Right cardiac atrium (tissue), 5 donors: ENCODE results near the gene ARFGEF3. TPM values are rescaled to one million over a fixed set of nuclear protein-coding genes. Genes with fewer than 3 reads are reported as not detected.

ENCODE experiments used
- ATAC-seq, 2 donors: fragments of 200-7000 bp; cut with Tn5 transposase; one replicate each; pipeline versions ENCODE4 v1.8.0 to v1.9.1; 2020; ENCODE audit warnings: moderate library complexity in 2 of 2, mild to moderate bottlenecking in 1 of 2
- DNase-seq, 3 donors: peaks; one replicate each; pipeline ENCODE4 v3.0.0-alpha.2; 2020
- H3K27ac ChIP-seq: one replicate; pipeline ENCODE4 v1.5.1; 2013; ENCODE audit warnings: mild to moderate bottlenecking, low read length, control low read depth, moderate library complexity
- H3K27me3 ChIP-seq: one replicate; pipeline ENCODE4 v1.6.1; 2013; ENCODE audit not compliant: control insufficient read depth, insufficient read depth
- H3K4me1 ChIP-seq: one replicate; pipeline ENCODE4 v1.6.1; 2013; ENCODE audit warnings: low read length; ENCODE audit not compliant: control insufficient read depth, insufficient read depth
- H3K4me3 ChIP-seq: one replicate; pipeline ENCODE4 v1.5.1; 2013; ENCODE audit warnings: low read length, control low read depth
- H3K9me3 ChIP-seq: one replicate; pipeline ENCODE4 v1.6.1; 2013; ENCODE audit warnings: low read length; ENCODE audit not compliant: control insufficient read depth
- WGBS: extraction: QIAGEN DNeasy Blood & Tissue Kit; methylation state at CpG from one replicate; pipeline ENCODE4 v1.1.7; 2013; 5-methylcytosine and 5-hydroxymethylcytosine counted together
- intact Hi-C, 4 donors: fragments of 100-400 bp; cut with DNase I; formaldehyde crosslinking; loops; one replicate each; pipeline versions ENCODE4 v1.11.0 to v1.14.0; 2022 to 2023
- polyA plus RNA-seq: library from polyadenylated mRNA; stranded (reverse); fragments of 200-250 nt; gene quantifications from one replicate; pipeline ENCODE4 v1.2.3, GENCODE V29; 2013
- total RNA-seq, 4 donors: library from RNA; stranded (reverse); fragmentation: NEBNext Ultra II Directional; extraction: Animal tissue kit (Norgen Biotek cat#: 25700); gene quantifications; one replicate each; pipeline ENCODE4 v1.2.1, GENCODE V29; 2021
- donor health status: healthy with polysubstance abuse.
- donor health status: DM: no; HTN: yes; CAD: no.
- donor health status: DM: no; HTN: no; CAD: no.
- donor health status: DM: no; HTN: yes; CAD: no; lungs with severe emphysema.
- donor health status: DM: yes; HTN: yes; CAD: no.

Gene ARFGEF3
- total and polyA plus RNA-seq, 5 donors: 0.63 to 2.0 (median 1.5) TPM

DNA sequence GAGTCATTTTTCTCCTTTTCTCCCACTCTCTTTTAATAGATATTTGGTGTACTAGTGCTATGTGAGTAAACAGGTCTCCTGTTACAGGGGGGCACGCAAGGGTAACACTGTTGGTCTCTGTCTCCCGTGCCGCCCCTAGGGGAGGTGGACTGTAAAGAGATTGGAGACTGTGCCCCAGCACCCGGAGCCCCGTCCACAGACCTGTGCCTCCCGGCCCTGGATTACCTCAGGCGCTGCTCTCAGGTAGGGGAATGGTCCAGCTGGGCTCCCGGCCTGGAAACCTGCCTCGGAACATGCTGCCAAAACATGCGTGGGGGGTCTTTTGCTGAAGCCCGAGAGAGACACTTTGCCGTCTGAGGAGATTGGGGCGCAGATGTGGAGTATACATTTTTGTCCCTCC is 149.5 kb downstream of the ARFGEF3 start:
- 95% methylated on average over 13 of the region's 13 CpGs for WGBS
- H3K4me3 ChIP-seq: no peak overlapping the region

DNA sequence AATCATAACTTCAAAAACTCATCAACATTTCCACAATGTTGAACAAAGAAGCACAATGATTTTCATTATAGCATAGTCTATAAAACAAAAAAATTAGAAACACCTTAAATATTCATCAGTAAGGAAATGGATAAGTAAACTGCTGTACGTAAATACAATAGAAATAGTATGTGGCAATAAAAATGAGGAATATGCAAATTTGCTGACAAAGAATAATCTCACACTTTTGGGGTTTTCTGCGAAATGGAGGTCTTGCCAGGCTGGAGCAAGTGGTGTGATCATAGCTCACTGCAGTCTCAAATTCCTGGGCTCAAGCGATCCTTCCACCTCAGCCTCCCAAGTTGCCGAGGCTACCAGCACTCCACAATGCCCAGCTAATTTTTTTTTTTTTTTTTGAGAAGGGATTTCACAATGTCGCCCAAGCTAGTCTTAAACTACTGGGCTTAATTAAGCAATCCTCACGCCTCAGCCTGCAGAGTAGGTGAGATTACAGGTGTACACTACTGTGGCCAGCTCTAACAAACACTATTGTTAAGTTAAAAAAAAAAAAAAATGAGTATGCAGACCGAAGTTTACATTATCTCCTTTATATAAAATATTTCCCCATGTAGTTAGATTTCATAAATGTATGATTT is 157.1 kb downstream of the ARFGEF3 start:
- H3K4me1 ChIP-seq: no peaks in the 10 kb centered on the region
- intact Hi-C loops: no loop called here
- H3K27ac ChIP-seq: no peak overlapping the region
- H3K27me3 ChIP-seq: no peaks in the 10 kb centered on the region
- no peak for ATAC-seq
- no peaks in the 10 kb centered on the region for H3K9me3 ChIP-seq
- WGBS: 90% methylated on average over 7 of the region's 7 CpGs
- no peak overlapping the region for H3K4me3 ChIP-seq
- DNase-seq: no peak

More for the DNA sequence above, 149.5 kb downstream of the ARFGEF3 start:
- ATAC-seq (no peak), DNase-seq (no peak)
- no peaks in the 10 kb centered on the region for H3K9me3 ChIP-seq
- H3K27ac ChIP-seq: no peak overlapping the region
- intact Hi-C loops: no loop called here
- H3K27me3 ChIP-seq: no peaks in the 10 kb centered on the region
- H3K4me1 ChIP-seq: no peaks in the 10 kb centered on the region

DNA sequence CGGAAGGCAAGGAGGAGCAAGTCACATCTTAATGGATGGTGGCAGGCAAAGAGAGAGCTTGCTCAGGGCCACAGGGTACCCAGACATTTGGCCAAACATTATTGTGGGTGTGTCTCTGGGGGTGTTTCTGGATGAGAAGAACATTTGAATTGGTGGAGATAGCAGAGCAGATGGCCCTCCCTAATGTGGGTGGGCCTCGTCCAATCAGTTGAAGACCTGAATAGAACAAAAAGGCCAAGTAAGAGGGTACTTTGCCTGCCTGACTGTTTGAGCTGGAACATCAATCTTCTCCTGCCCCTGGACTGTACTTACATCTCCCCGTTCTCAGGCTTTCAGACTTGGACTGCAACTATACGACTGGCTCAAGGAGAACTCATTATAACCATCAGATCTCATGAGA is 160.2 kb downstream of the ARFGEF3 start:
- intact Hi-C loops: no loop called here
- ATAC-seq (no peak), DNase-seq (no peak)
- Histone ChIP-seq H3K27me3 (no peaks in the 10 kb centered on the region), H3K9me3 (no peaks in the 10 kb centered on the region), H3K4me1 (no peaks in the 10 kb centered on the region), H3K4me3 (no peak overlapping the region), H3K27ac (no peak overlapping the region)
- WGBS: 82% methylated on average over 4 of the region's 4 CpGs

DNA sequence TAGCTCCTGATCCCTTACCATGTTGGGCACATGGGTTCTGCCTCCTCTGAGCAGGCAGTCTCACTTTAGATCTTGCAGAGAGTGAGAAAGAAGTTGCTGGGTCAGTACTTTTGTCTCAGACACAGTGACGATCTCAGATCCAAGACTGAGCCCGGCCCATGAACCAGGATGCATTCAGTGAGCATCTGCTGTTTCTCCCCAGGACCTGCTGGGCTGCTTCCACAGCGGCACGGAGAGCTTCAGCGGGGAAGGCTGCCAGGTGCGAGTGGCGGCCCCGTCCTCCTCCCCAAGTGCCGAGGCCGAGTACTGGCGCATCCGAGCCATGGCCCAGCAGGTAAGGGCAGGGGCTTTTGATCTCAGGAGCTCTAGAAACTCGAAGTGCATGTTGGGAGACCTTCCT is 162.1 kb downstream of the ARFGEF3 start:
- ATAC-seq (no peak), DNase-seq (no peak)
- H3K27me3 ChIP-seq: no peaks in the 10 kb centered on the region
- H3K27ac ChIP-seq: no peak overlapping the region
- intact Hi-C loops: no loop called here
- no peak overlapping the region for H3K4me3 ChIP-seq
- H3K4me1 ChIP-seq: no peaks in the 10 kb centered on the region
- 90% methylated on average over 13 of the region's 13 CpGs for WGBS
- H3K9me3 ChIP-seq: no peaks in the 10 kb centered on the region

- Histone ChIP-seq H3K27ac (no peak overlapping the region), H3K27me3 (no peaks in the 10 kb centered on the region), H3K9me3 (no peaks in the 10 kb centered on the region), H3K4me3 (no peak overlapping the region), H3K4me1 (no peaks in the 10 kb centered on the region)
- 64% methylated on average over 3 of the region's 3 CpGs for WGBS
- ATAC-seq: no peak
- no peak for DNase-seq
- intact Hi-C loops: no loop called here
These were observed 166.5 kb downstream of the ARFGEF3 start for GRCh38 chr6:138328210-138328609.

- Histone ChIP-seq H3K4me3 (no peak overlapping the region), H3K9me3 (no peaks in the 10 kb centered on the region), H3K27me3 (no peaks in the 10 kb centered on the region), H3K4me1 (no peaks in the 10 kb centered on the region), H3K27ac (no peak overlapping the region)
- WGBS: 96% methylated on average over 1 of the region's 1 CpG
- no peak for DNase-seq
- ATAC-seq: no peak
- intact Hi-C loops: no loop called here
These were observed 169.0 kb downstream of the ARFGEF3 start for GRCh38 chr6:138330763-138331162.

DNA sequence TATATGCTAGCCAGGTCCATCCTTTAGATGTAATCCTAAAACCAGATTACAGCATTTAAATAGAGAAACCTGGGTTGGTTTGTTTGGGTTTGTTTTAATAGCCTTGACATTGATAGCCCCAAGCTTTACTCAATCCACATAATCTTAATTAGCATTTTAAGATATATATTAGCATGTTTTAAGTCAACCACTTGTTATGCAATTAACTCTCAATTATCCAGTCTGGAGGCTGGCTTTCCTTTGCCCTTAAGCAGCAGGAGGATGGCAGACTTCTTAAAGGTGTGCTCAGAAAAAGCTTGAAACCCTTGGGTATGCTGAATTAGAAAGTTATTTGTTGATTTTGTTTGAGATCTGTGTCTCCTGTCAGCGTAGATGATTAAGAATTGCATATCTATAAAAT is 169.7 kb downstream of the ARFGEF3 start:
- WGBS: 71% methylated on average over 1 of the region's 1 CpG
- DNase-seq (no peak), ATAC-seq (no peak)

GRCh38 chr6:138331984-138332383 is 170.2 kb downstream of the ARFGEF3 start:
- Histone ChIP-seq H3K4me3 (no peak overlapping the region), H3K27me3 (no peaks in the 10 kb centered on the region), H3K4me1 (no peaks in the 10 kb centered on the region), H3K27ac (no peak overlapping the region), H3K9me3 (no peaks in the 10 kb centered on the region)
- ATAC-seq (no peak), DNase-seq (no peak)
- 59% methylated on average over 2 of the region's 2 CpGs for WGBS
- intact Hi-C loops: no loop called here

More for the DNA sequence above, 169.7 kb downstream of the ARFGEF3 start:
- no peaks in the 10 kb centered on the region for H3K27me3 ChIP-seq
- no peak overlapping the region for H3K27ac ChIP-seq
- H3K4me1 ChIP-seq: no peaks in the 10 kb centered on the region
- intact Hi-C loops: no loop called here
- H3K9me3 ChIP-seq: no peaks in the 10 kb centered on the region
- H3K4me3 ChIP-seq: no peak overlapping the region

GRCh38 chr6:138334000-138334399 is 172.3 kb downstream of the ARFGEF3 start:
- no peaks in the 10 kb centered on the region for H3K4me1 ChIP-seq
- H3K4me3 ChIP-seq: no peak overlapping the region
- ATAC-seq (peak; percentile 32 to 61), DNase-seq (peak in 1 of 3 donors; percentile 56)
- intact Hi-C loops: no loop called here
- no peaks in the 10 kb centered on the region for H3K27me3 ChIP-seq
- H3K9me3 ChIP-seq: no peaks in the 10 kb centered on the region
- WGBS: 75% methylated on average over 14 of the region's 14 CpGs
- H3K27ac ChIP-seq: no peak overlapping the region

DNA sequence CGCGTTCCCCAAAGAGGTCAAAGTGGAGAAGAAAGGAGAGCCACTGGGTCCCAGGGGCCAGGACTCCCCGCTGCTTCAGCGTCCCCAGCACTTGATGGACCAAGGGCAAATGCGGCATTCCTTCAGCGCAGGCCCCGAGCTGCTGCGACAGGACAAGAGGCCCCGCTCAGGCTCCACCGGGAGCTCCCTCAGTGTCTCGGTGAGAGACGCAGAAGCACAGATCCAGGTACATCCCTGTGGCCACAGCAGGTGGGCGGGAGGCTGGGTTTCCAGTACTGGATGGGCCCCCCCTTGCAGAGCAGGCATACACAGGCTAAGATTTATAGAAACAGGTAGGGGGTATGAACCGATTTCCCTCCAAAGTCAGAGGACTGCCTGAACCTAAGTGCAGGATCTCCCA is 173.2 kb downstream of the ARFGEF3 start:
- no peak overlapping the region for H3K4me3 ChIP-seq
- intact Hi-C loops: no loop called here
- DNase-seq: no peak
- ATAC-seq: no peak
- no peaks in the 10 kb centered on the region for H3K9me3 ChIP-seq
- no peaks in the 10 kb centered on the region for H3K4me1 ChIP-seq
- H3K27me3 ChIP-seq: no peaks in the 10 kb centered on the region
- no peak overlapping the region for H3K27ac ChIP-seq
- 92% methylated on average over 14 of the region's 14 CpGs for WGBS

GRCh38 chr6:138336221-138336620 is 174.5 kb downstream of the ARFGEF3 start:
- no peaks in the 10 kb centered on the region for H3K27me3 ChIP-seq
- no peak for ATAC-seq
- H3K27ac ChIP-seq: no peak overlapping the region
- H3K4me1 ChIP-seq: no peaks in the 10 kb centered on the region
- no peak for DNase-seq
- intact Hi-C loops: no loop called here
- no peaks in the 10 kb centered on the region for H3K9me3 ChIP-seq
- 87% methylated on average over 8 of the region's 8 CpGs for WGBS
- H3K4me3 ChIP-seq: no peak overlapping the region

DNA sequence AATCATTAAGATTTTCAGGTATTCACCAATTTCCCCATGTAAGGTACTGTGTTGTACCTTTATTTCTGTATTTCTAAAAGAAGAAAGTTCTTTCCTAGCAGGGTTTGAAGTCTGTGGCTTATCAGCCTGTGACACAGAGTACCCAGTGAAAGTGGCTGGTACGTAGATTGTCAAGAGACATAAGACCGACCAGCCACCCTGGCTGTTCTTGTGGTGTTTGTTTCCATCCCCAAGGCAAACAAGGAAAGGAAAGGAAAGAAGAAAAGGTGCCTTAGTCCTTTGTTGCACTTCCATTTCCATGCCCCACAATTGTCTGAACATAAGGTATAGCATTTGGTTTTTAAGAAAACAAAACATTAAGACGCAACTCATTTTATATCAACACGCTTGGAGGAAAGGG is 175.3 kb downstream of the ARFGEF3 start:
- 90% methylated on average over 4 of the region's 4 CpGs for WGBS
- intact Hi-C loops: no loop called here
- ATAC-seq: no peak

More for the DNA sequence above, 175.3 kb downstream of the ARFGEF3 start:
- Histone ChIP-seq H3K27ac (no peak overlapping the region), H3K9me3 (no peaks in the 10 kb centered on the region), H3K4me1 (no peaks in the 10 kb centered on the region), H3K4me3 (no peak overlapping the region), H3K27me3 (no peaks in the 10 kb centered on the region)
- no peak for DNase-seq
